Left ventricle myocardium inferior (tissue), 1 donor: ENCODE results near the gene HDGFL2. TPM values are rescaled to one million over a fixed set of nuclear protein-coding genes. Genes with fewer than 3 reads are reported as not detected.

Experiments
- DNase-seq: peaks from one replicate; pipeline ENCODE4 v3.0.0-alpha.2; 2020
- H3K27ac ChIP-seq: fragments of 200-600 bp; replicated peaks from 2 replicates; pipeline ENCODE4 v1.8.0; 2021
- H3K27me3 ChIP-seq: fragments of 200-600 bp; 2 replicates; pipeline ENCODE4 v1.8.0; 2021; ENCODE audit warnings: low read depth
- H3K36me3 ChIP-seq: fragments of 200-600 bp; 2 replicates; pipeline ENCODE4 v1.8.0; 2021
- H3K4me1 ChIP-seq: fragments of 200-600 bp; 2 replicates; pipeline ENCODE4 v1.8.0; 2021
- H3K4me3 ChIP-seq: fragments of 200-600 bp; 2 replicates; pipeline ENCODE4 v1.8.0; 2021; ENCODE audit warnings: mild to moderate bottlenecking, moderate library complexity
- H3K9me3 ChIP-seq: fragments of 200-600 bp; replicated peaks from 2 replicates; pipeline ENCODE4 v1.8.0; 2021
- CTCF ChIP-seq: fragments of 200-600 bp; IDR thresholded peaks from 2 replicates; pipeline ENCODE4 v1.8.0; 2021; ENCODE audit warnings: antibody characterized with exemption, mild to moderate bottlenecking, borderline replicate concordance
- intact Hi-C: fragments of 100-400 bp; cut with micrococcal nuclease; formaldehyde crosslinking; loops from one replicate; pipeline ENCODE4 v1.11.0; 2022
- total RNA-seq: library from RNA; stranded (reverse); fragmentation: NEBNext Ultra II Directional; extraction: Animal tissue kit (Norgen Biotek cat#: 25700); gene quantifications from one replicate; pipeline ENCODE4 v1.2.1, GENCODE V29; 2021
- donor health status: DM: no; HTN: yes; CAD: no; lungs with severe emphysema.

HDGFL2 gene
- total RNA-seq, 1 donor from 2014 or later = 22.8 TPM

GRCh38 chr19:4507150-4507452 lies 35.0 kb downstream of the HDGFL2 start:
- Histone ChIP-seq H3K4me1 (peaks cover 57% of the 10 kb centered on the region), H3K27ac (peak overlapping the region; percentile 23), H3K9me3 (no peaks in the 10 kb centered on the region), H3K36me3 (peaks cover 61% of the 10 kb centered on the region), H3K4me3 (no peak overlapping the region), H3K27me3 (no peaks in the 10 kb centered on the region)
- intact Hi-C loops = no loop called here
- TF ChIP-seq CTCF = no peak
- DNase-seq = no peak

- Histone ChIP-seq H3K9me3 (no peaks in the 10 kb centered on the region), H3K4me3 (peak overlapping the region; percentile 2), H3K27me3 (no peaks in the 10 kb centered on the region), H3K36me3 (peaks cover 54% of the 10 kb centered on the region), H3K4me1 (peaks cover 57% of the 10 kb centered on the region), H3K27ac (no peak overlapping the region)
- no peak for TF ChIP-seq CTCF
- intact Hi-C loops = no loop called here
- no peak for DNase-seq
Observed at GRCh38 chr19:4507804-4508203, 35.7 kb downstream of the HDGFL2 start.

- no peak for TF ChIP-seq CTCF
- DNase-seq = no peak
- Histone ChIP-seq H3K4me1 (peaks cover 64% of the 10 kb centered on the region), H3K27ac (peak overlapping the region; percentile 36), H3K9me3 (no peaks in the 10 kb centered on the region), H3K4me3 (no peak overlapping the region), H3K36me3 (peaks cover 50% of the 10 kb centered on the region), H3K27me3 (no peaks in the 10 kb centered on the region)
- intact Hi-C loops = no loop called here
Observed at GRCh38 chr19:4508698-4509097, 36.6 kb downstream of the HDGFL2 start.

GRCh38 chr19:4510435-4511255 lies 38.5 kb downstream of the HDGFL2 start:
- H3K27me3 ChIP-seq = no peaks in the 10 kb centered on the region
- H3K27ac ChIP-seq = no peak overlapping the region
- DNase-seq = no peak
- H3K4me1 ChIP-seq = peaks cover 80% of the 10 kb centered on the region
- intact Hi-C loops = no loop called here
- H3K36me3 ChIP-seq = peaks cover 41% of the 10 kb centered on the region
- no peak overlapping the region for H3K4me3 ChIP-seq
- no peak for TF ChIP-seq CTCF
- H3K9me3 ChIP-seq = no peaks in the 10 kb centered on the region

- Histone ChIP-seq H3K27me3 (peaks cover 4% of the 10 kb centered on the region), H3K27ac (no peak overlapping the region), H3K4me1 (peaks cover 84% of the 10 kb centered on the region), H3K9me3 (no peaks in the 10 kb centered on the region), H3K36me3 (peaks cover 39% of the 10 kb centered on the region), H3K4me3 (no peak overlapping the region)
- intact Hi-C loops = no loop called here
- no peak for DNase-seq
- TF ChIP-seq CTCF = no peak
Observed at GRCh38 chr19:4511300-4512054, 39.4 kb downstream of the HDGFL2 start.
